ENCODE measurements around the gene SOWAHA. TPM values are rescaled to one million over a fixed set of nuclear protein-coding genes. Genes with fewer than 3 reads are reported as not detected.

Gene SOWAHA
- total and polyA plus RNA-seq, 4 donors, result 0.18 to 9.5 (median 0.41) TPM; not detected in 1

DNA sequence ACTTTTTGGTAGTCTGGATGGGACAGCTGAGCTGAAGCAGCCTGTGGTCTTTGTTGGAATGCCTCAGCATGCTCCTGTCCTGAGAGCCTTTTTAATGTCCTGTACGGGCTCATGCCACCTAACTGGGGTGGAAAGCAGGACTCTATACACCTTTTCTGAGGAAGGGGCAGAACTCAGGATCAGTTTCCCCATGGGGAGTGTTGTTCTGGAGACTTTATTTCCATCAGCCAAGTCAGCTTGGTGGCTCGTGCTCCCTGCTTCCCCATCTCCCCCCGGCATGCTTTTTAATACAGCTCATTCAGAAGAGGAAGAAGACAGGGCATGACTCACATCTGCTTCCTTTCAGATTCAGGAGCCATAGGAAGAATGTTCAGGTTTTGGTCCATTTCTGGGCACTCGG, 31.0 kb upstream of the SOWAHA start:
- Histone ChIP-seq H3K9me3 (ENCODE audit: control insufficient read depth, low read length) (no peaks in the 10 kb centered on the region), H3K27ac (ENCODE audit: low read depth in 1 of 2, low read length in 2 of 2) (peak overlapping the region in 1 of 2 donors; percentile 42), H3K27me3 (ENCODE audit: control insufficient read depth in 1 of 2, insufficient read depth in 2 of 2, low read length in 1 of 2) (no peaks in the 10 kb centered on the region), H3K4me1 (ENCODE audit: control insufficient read depth in 1 of 2, insufficient read depth in 2 of 2, low read length in 2 of 2) (peaks cover 0 to 8% of the 10 kb centered on the region in 2 donors), H3K36me3 (ENCODE audit: control insufficient read depth in 1 of 2, insufficient read depth in 2 of 2, low read length in 1 of 2) (no peaks in the 10 kb centered on the region), H3K4me3 (ENCODE audit: low read length in 2 of 2) (no peak overlapping the region)
- 51 to 68% methylated on average over 4 of the region's 4 CpGs for WGBS, 2 donors
- no peak for ATAC-seq (ENCODE audit: low FRiP score)
- intact Hi-C loops (cut with DNase I), result no loop called here
- peak; percentile 19 to 55 for DNase-seq

DNA sequence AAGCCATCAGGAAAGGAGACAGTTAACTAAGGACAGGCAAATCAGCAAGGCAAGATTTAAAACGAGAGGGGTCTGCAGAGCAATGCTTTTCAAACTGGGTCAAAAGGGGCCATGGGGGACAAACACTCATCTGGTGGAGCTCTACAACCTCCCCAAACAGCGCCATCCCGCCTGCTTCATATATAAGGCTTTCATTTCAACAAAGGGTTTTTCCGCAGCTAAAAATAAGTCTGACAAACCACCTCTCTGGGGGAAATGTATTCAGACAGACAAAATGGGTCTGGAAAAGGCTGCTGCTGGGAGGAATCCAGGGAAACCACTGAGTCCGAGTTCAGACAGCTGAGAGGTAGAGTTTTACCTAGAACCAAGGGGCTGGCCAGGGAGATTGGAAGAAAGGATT, 27.7 kb upstream of the SOWAHA start:
- intact Hi-C loops (cut with DNase I), result no loop called here
- WGBS, 2 donors, result 5 to 9% methylated on average over 5 of the region's 5 CpGs

GRCh38 chr5:132785864-132786263, 27.2 kb upstream of the SOWAHA start:
- peaks cover 0 to 9% of the 10 kb centered on the region in 2 donors for H3K4me1 ChIP-seq (ENCODE audit: control insufficient read depth in 1 of 2, insufficient read depth in 2 of 2, low read length in 2 of 2)
- no peaks in the 10 kb centered on the region for H3K9me3 ChIP-seq (ENCODE audit: control insufficient read depth, low read length)
- no peak for DNase-seq
- no peak for ATAC-seq (ENCODE audit: low FRiP score)
- no peak overlapping the region for H3K27ac ChIP-seq (ENCODE audit: low read depth in 1 of 2, low read length in 2 of 2)
- intact Hi-C loops (cut with DNase I), result no loop called here
- WGBS, 2 donors, result 89 to 92% methylated on average over 4 of the region's 4 CpGs
- H3K36me3 ChIP-seq (ENCODE audit: control insufficient read depth in 1 of 2, insufficient read depth in 2 of 2, low read length in 1 of 2), result no peaks in the 10 kb centered on the region
- no peaks in the 10 kb centered on the region for H3K27me3 ChIP-seq (ENCODE audit: control insufficient read depth in 1 of 2, insufficient read depth in 2 of 2, low read length in 1 of 2)
- no peak overlapping the region for H3K4me3 ChIP-seq (ENCODE audit: low read length in 2 of 2)

More for the DNA sequence above, 27.7 kb upstream of the SOWAHA start:
- Histone ChIP-seq H3K4me1 (ENCODE audit: control insufficient read depth in 1 of 2, insufficient read depth in 2 of 2, low read length in 2 of 2) (peaks cover 0 to 9% of the 10 kb centered on the region in 2 donors), H3K27me3 (ENCODE audit: control insufficient read depth in 1 of 2, insufficient read depth in 2 of 2, low read length in 1 of 2) (no peaks in the 10 kb centered on the region), H3K9me3 (ENCODE audit: control insufficient read depth, low read length) (no peaks in the 10 kb centered on the region), H3K4me3 (ENCODE audit: low read length in 2 of 2) (no peak overlapping the region), H3K27ac (ENCODE audit: low read depth in 1 of 2, low read length in 2 of 2) (no peak overlapping the region), H3K36me3 (ENCODE audit: control insufficient read depth in 1 of 2, insufficient read depth in 2 of 2, low read length in 1 of 2) (no peaks in the 10 kb centered on the region)
- ATAC-seq (ENCODE audit: low FRiP score), result no peak
- DNase-seq, result no peak

GRCh38 chr5:132787076-132787475, 26.0 kb upstream of the SOWAHA start:
- Histone ChIP-seq H3K4me3 (ENCODE audit: low read length in 2 of 2) (no peak overlapping the region), H3K36me3 (ENCODE audit: control insufficient read depth in 1 of 2, insufficient read depth in 2 of 2, low read length in 1 of 2) (no peaks in the 10 kb centered on the region), H3K27me3 (ENCODE audit: control insufficient read depth in 1 of 2, insufficient read depth in 2 of 2, low read length in 1 of 2) (no peaks in the 10 kb centered on the region), H3K4me1 (ENCODE audit: control insufficient read depth in 1 of 2, insufficient read depth in 2 of 2, low read length in 2 of 2) (peaks cover 0 to 7% of the 10 kb centered on the region in 2 donors), H3K9me3 (ENCODE audit: control insufficient read depth, low read length) (no peaks in the 10 kb centered on the region), H3K27ac (ENCODE audit: low read depth in 1 of 2, low read length in 2 of 2) (no peak overlapping the region)
- ATAC-seq (ENCODE audit: low FRiP score) (no peak), DNase-seq (no peak)
- intact Hi-C loops (cut with DNase I), result no loop called here
- 14 to 34% methylated on average over 1 of the region's 1 CpG for WGBS, 2 donors

GRCh38 chr5:132788508-132788907, 24.6 kb upstream of the SOWAHA start:
- H3K4me1 ChIP-seq (ENCODE audit: control insufficient read depth in 1 of 2, insufficient read depth in 2 of 2, low read length in 2 of 2), result peaks cover 0 to 5% of the 10 kb centered on the region in 2 donors
- H3K27ac ChIP-seq (ENCODE audit: low read depth in 1 of 2, low read length in 2 of 2), result no peak overlapping the region
- no peaks in the 10 kb centered on the region for H3K9me3 ChIP-seq (ENCODE audit: control insufficient read depth, low read length)
- DNase-seq (no peak), ATAC-seq (ENCODE audit: low FRiP score) (no peak)
- WGBS, 2 donors, result 94 to 100% methylated on average over 1 of the region's 1 CpG
- intact Hi-C loops (cut with DNase I), result no loop called here
- no peak overlapping the region for H3K4me3 ChIP-seq (ENCODE audit: low read length in 2 of 2)
- H3K36me3 ChIP-seq (ENCODE audit: control insufficient read depth in 1 of 2, insufficient read depth in 2 of 2, low read length in 1 of 2), result no peaks in the 10 kb centered on the region
- no peaks in the 10 kb centered on the region for H3K27me3 ChIP-seq (ENCODE audit: control insufficient read depth in 1 of 2, insufficient read depth in 2 of 2, low read length in 1 of 2)

DNA sequence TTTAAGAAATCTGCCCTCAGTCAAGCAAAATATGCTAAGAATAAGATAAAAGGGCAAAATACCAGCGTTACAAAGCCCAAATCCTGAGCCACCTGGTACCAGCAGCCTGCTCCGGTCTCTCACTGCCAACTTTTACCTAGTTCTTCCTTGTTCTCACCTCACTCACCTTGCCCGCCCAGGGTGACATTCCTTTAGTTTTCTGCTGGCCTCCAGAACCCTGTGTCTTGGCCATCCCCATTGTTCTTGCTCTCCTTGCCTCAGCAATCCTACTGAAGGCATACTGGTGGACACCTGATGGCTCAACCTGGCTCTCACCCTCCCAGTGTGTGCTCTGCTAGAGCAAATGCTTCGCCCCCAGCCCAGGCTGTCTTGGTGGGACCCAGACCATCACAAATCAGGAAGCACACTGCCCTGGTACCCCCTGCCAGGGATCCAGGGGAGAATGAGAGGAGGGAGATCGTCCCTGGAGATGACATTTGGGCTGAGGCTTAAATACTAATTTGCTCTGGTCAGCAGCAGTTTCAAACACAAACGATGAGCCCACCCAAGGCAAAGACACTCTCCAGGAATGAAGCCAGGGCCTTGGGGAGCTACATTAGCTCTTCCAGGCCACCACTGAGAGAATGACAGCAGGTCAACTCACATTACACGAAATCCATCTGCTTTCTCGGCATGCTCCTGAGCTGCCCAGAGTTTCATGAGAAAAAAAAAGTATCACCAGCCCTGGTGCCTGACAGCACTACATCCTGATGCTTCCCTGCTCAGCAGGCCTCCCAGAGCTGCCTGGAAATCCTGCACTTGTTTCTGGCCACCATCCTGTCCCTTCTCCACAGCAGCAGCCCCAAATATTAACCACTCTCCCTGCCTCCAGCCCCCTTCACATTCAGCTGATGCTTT, 23.9 kb upstream of the SOWAHA start:
- Histone ChIP-seq H3K9me3 (ENCODE audit: control insufficient read depth, low read length) (no peaks in the 10 kb centered on the region), H3K4me1 (ENCODE audit: control insufficient read depth in 1 of 2, insufficient read depth in 2 of 2, low read length in 2 of 2) (peaks cover 0 to 5% of the 10 kb centered on the region in 2 donors), H3K4me3 (ENCODE audit: low read length in 2 of 2) (no peak overlapping the region), H3K27ac (ENCODE audit: low read depth in 1 of 2, low read length in 2 of 2) (no peak overlapping the region), H3K36me3 (ENCODE audit: control insufficient read depth in 1 of 2, insufficient read depth in 2 of 2, low read length in 1 of 2) (no peaks in the 10 kb centered on the region), H3K27me3 (ENCODE audit: control insufficient read depth in 1 of 2, insufficient read depth in 2 of 2, low read length in 1 of 2) (no peaks in the 10 kb centered on the region)
- intact Hi-C loops (cut with DNase I), result no loop called here
- ATAC-seq (ENCODE audit: low FRiP score) (no peak), DNase-seq (no peak)
- 94 to 95% methylated on average over 8 of the region's 8 CpGs for WGBS, 2 donors

DNA sequence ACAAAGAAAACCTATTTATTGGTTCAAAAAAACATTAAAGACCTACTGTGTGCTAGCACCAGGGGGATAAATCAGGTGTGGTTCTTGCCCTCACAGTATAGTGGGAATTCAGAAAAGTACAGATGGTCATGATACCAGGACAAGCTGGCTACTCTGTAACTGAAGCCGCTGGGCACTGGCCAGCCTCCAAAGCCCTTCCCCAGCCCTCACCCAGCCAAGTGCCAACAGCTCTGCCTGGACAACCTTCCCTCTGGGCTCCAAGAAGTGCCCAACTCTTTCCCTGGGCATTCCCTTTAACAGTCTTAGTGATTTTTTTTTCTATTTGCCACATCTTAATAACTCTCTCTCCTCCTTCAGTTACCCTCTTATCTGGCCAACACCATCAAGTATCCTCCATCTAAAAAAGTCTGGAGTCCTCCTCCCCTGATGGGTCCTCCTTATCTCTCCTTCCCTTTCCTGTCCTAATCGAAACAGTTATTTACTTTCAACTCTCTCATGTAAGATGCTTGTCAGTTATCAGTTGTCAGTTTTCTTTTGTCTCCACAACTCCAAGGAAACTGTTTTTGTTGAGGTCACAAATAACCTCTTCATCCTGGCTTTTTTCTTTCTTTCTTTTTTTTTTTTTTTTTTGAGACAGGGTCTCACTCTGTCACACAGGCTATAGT, 22.8 kb upstream of the SOWAHA start:
- 40 to 47% methylated on average over 2 of the region's 2 CpGs for WGBS, 2 donors
- Histone ChIP-seq H3K4me1 (ENCODE audit: control insufficient read depth in 1 of 2, insufficient read depth in 2 of 2, low read length in 2 of 2) (peaks cover 0 to 1% of the 10 kb centered on the region in 2 donors), H3K36me3 (ENCODE audit: control insufficient read depth in 1 of 2, insufficient read depth in 2 of 2, low read length in 1 of 2) (no peaks in the 10 kb centered on the region), H3K4me3 (ENCODE audit: low read length in 2 of 2) (no peak overlapping the region), H3K27ac (ENCODE audit: low read depth in 1 of 2, low read length in 2 of 2) (no peak overlapping the region), H3K27me3 (ENCODE audit: control insufficient read depth in 1 of 2, insufficient read depth in 2 of 2, low read length in 1 of 2) (no peaks in the 10 kb centered on the region), H3K9me3 (ENCODE audit: control insufficient read depth, low read length) (no peaks in the 10 kb centered on the region)
- DNase-seq (no peak), ATAC-seq (ENCODE audit: low FRiP score) (no peak)
- intact Hi-C loops (cut with DNase I), result no loop called here

DNA sequence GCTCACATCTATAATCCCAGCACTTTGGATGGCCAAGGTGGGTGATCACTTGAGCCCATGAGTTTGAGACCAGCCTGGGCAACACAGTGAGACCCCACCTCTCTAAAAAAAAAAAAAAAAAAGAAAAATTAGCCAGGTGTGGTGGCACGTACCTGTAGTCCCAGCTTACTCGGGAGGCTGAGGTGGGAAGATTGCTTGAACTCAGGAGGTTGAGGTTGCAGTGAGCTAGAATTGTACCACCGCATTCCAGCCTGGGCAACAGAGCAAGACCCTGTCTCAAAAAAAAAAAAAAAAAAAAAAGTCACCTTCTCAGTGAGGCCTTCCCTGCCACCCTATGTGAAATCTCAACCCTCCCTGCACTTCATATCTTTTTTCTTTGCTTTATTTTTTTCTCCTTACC, 22.1 kb upstream of the SOWAHA start:
- H3K9me3 ChIP-seq (ENCODE audit: control insufficient read depth, low read length), result no peaks in the 10 kb centered on the region
- no peak overlapping the region for H3K27ac ChIP-seq (ENCODE audit: low read depth in 1 of 2, low read length in 2 of 2)
- intact Hi-C loops (cut with DNase I), result no loop called here
- H3K36me3 ChIP-seq (ENCODE audit: control insufficient read depth in 1 of 2, insufficient read depth in 2 of 2, low read length in 1 of 2), result no peaks in the 10 kb centered on the region
- ATAC-seq (ENCODE audit: low FRiP score) (no peak), DNase-seq (no peak)
- H3K27me3 ChIP-seq (ENCODE audit: control insufficient read depth in 1 of 2, insufficient read depth in 2 of 2, low read length in 1 of 2), result no peaks in the 10 kb centered on the region
- 96 to 99% methylated on average over 2 to 3 of the region's 3 CpGs for WGBS, 2 donors
- H3K4me3 ChIP-seq (ENCODE audit: low read length in 2 of 2), result no peak overlapping the region
- H3K4me1 ChIP-seq (ENCODE audit: control insufficient read depth in 1 of 2, insufficient read depth in 2 of 2, low read length in 2 of 2), result peaks cover 0 to 1% of the 10 kb centered on the region in 2 donors

All from aorta (tissue), 5 donors.